Adrenal gland (tissue), 12 donors: ENCODE data around the gene DYNC1I2. TPM values are rescaled to one million over a fixed set of nuclear protein-coding genes. Genes with fewer than 3 reads are reported as not detected.

Experiments used
- DNase-seq, 7 donors: peaks; one replicate each; pipeline ENCODE4 v3.0.0-alpha.2; 2019 to 2020
- H3K27ac ChIP-seq, 5 donors: fragments of 200-600 bp; sonication (generic) in 4 of 5; 1 replicate in 3 of 5; 2 replicates in 2 of 5; pipeline versions ENCODE4 v1.5.1 to v1.8.0; 2016 to 2020; ENCODE audit warnings: mild to moderate bottlenecking in 1 of 5
- H3K27me3 ChIP-seq: fragments of 200-600 bp; 2 replicates; pipeline ENCODE4 v1.8.0; 2021
- H3K36me3 ChIP-seq, 2 donors: fragments of 200-600 bp; replicated peaks in 1 of 2; 1 replicate in 1 of 2; 2 replicates in 1 of 2; pipeline versions ENCODE4 v1.5.1 to v1.8.0; 2018 to 2022
- H3K4me1 ChIP-seq, 2 donors: fragments of 200-600 bp; replicated peaks in 1 of 2; 1 replicate in 1 of 2; 2 replicates in 1 of 2; pipeline versions ENCODE4 v1.5.1 to v1.8.0; 2018 to 2021
- H3K4me3 ChIP-seq, 4 donors: fragments of 200-600 bp; sonication (generic) in 3 of 4; one replicate each; pipeline ENCODE4 v1.5.1; 2016 to 2018
- H3K9me3 ChIP-seq, 3 donors: fragments of 200-600 bp; sonication (generic) in 1 of 3; replicated peaks in 1 of 3; 1 replicate in 2 of 3; 2 replicates in 1 of 3; pipeline versions ENCODE4 v1.5.1 to v1.8.0; 2016 to 2021
- POLR2A ChIP-seq, 2 donors: fragments of 450-650 bp; IDR thresholded peaks; one replicate each; pipeline ENCODE4 v1.6.1; 2017; ENCODE audit warnings: antibody characterized with exemption in 2 of 2, mild to moderate bottlenecking in 2 of 2, moderate library complexity in 1 of 2
- WGBS, 4 donors: extraction: QIAGEN DNeasy Blood & Tissue Kit in 2 of 4; methylation state at CpG; one replicate each; pipeline versions ENCODE4 v1.1.5 to v1.1.7; 2013 to 2017; 5-methylcytosine and 5-hydroxymethylcytosine counted together
- intact Hi-C, 2 donors: fragments of 100-400 bp; cut with DNase I; formaldehyde crosslinking; loops; one replicate each; pipeline versions ENCODE4 v1.14.1 to v1.15.0; 2022 to 2023
- polyA plus RNA-seq, 3 donors: library from polyadenylated mRNA; stranded (reverse); fragments of 200-250 nt in 2 of 3; fragments of 350-450 nt in 1 of 3; fragmentation: Illumina TruSeq in 1 of 3; extraction: RNeasy Lipid Tissue Mini Kit (QIAGEN cat#74804) in 1 of 3; gene quantifications; one replicate each; pipeline ENCODE4 v1.2.3, GENCODE V29; 2013 to 2014
- total RNA-seq, 9 donors: library from RNA; depleted of rRNA in 4 of 9; stranded (reverse); fragments of >200 nt in 4 of 9; fragments of 120-200 nt in 1 of 9; fragmentation: NEBNext Ultra II Directional in 1 of 9; extraction: Animal tissue kit (Norgen Biotek cat#: 25700) in 1 of 9; gene quantifications; one replicate each; pipeline versions ENCODE4 v1.1.0 to v1.2.4, GENCODE V29; 2013 to 2023
- TF ChIP-seq, protein P1 (sequence below), 6 experiments: fragments of 450-650 bp in 4 of 6; fragments of 200-600 bp in 2 of 6; sonication (generic) in 1 of 6; IDR thresholded peaks; 1 replicate in 5 of 6; 2 replicates in 1 of 6; pipeline versions ENCODE4 v1.5.1 to v1.8.0; 2016 to 2021; ENCODE audit warnings: antibody characterized with exemption in 6 of 6, mild to moderate bottlenecking in 2 of 6, moderate library complexity in 1 of 6
- donor health status: healthy with polysubstance abuse.
- donor health status: Bipolar disorder and iron deficiency.
- donor health status: DM: yes; HTN: yes; CAD: no.
- donor health status: DM: no; HTN: no; CAD: no.
- donor health status: DM: no; HTN: no; CAD: no.
- donor health status: DM: yes; HTN: yes; CAD: no.

DYNC1I2 gene
- total and polyA plus RNA-seq, 12 donors: 55.5 to 146 (median 87.3) TPM

DNA sequence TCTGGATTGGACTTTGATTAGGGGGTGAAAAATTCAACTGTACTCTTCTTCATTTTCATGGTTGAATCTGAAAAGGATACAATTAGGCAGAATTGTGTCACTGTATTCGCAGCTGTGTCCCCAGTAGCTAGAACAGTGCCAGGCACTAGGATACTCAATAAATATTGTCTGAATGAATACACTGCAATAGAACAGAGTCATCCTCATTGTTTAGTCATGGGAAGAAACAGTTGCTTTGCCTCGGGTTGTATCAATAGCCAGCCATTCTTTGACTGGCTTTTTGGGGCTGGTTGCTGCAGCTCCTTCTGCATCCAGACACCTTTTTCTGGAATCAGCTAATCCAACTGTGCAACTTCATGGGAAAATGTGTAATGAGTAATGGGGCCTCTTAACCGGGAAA, 18.1 kb upstream of the DYNC1I2 start:
- Histone ChIP-seq H3K9me3 (no peaks in the 10 kb centered on the region), H3K4me1 (no peaks in the 10 kb centered on the region), H3K27me3 (peaks cover 4% of the 10 kb centered on the region), H3K36me3 (no peaks in the 10 kb centered on the region), H3K27ac (no peak overlapping the region), H3K4me3 (no peak overlapping the region)
- 52 to 59% (median 53%) methylated on average over 3 of the region's 3 CpGs for WGBS, 4 donors
- TF ChIP-seq, protein P1, sequence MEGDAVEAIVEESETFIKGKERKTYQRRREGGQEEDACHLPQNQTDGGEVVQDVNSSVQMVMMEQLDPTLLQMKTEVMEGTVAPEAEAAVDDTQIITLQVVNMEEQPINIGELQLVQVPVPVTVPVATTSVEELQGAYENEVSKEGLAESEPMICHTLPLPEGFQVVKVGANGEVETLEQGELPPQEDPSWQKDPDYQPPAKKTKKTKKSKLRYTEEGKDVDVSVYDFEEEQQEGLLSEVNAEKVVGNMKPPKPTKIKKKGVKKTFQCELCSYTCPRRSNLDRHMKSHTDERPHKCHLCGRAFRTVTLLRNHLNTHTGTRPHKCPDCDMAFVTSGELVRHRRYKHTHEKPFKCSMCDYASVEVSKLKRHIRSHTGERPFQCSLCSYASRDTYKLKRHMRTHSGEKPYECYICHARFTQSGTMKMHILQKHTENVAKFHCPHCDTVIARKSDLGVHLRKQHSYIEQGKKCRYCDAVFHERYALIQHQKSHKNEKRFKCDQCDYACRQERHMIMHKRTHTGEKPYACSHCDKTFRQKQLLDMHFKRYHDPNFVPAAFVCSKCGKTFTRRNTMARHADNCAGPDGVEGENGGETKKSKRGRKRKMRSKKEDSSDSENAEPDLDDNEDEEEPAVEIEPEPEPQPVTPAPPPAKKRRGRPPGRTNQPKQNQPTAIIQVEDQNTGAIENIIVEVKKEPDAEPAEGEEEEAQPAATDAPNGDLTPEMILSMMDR (IDR thresholded peaks at IDR 0.05): no peak
- no peak for TF ChIP-seq POLR2A (IDR thresholded peaks at IDR 0.05)
- no peak for DNase-seq
- intact Hi-C loops: no loop called here

DNA sequence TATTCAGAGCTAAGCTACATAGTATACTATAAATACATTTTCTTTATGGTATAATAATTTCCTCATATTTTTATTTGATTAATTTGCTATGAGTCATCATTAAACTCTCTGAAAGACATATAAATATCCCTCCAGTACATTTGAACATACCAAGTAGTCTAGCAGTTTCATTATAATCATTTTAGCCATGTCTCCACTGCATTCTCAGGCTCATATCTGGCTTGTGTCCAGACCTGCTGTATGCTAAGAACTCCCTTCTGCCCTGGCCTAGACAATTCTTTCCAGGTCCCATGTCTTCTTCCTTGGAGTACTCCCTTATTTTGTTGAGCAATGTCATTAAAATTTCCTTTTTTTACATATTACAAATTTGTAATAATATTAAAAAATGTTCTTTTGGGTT, 16.6 kb upstream of the DYNC1I2 start:
- H3K4me1 ChIP-seq: no peaks in the 10 kb centered on the region
- no peak overlapping the region for H3K27ac ChIP-seq
- no peaks in the 10 kb centered on the region for H3K36me3 ChIP-seq
- TF ChIP-seq POLR2A (IDR thresholded peaks at IDR 0.05): no peak
- TF ChIP-seq, protein P1 (IDR thresholded peaks at IDR 0.05): no peak
- intact Hi-C loops: no loop called here
- no peaks in the 10 kb centered on the region for H3K9me3 ChIP-seq
- DNase-seq: no peak
- no peak overlapping the region for H3K4me3 ChIP-seq
- peaks cover 4% of the 10 kb centered on the region for H3K27me3 ChIP-seq

DNA sequence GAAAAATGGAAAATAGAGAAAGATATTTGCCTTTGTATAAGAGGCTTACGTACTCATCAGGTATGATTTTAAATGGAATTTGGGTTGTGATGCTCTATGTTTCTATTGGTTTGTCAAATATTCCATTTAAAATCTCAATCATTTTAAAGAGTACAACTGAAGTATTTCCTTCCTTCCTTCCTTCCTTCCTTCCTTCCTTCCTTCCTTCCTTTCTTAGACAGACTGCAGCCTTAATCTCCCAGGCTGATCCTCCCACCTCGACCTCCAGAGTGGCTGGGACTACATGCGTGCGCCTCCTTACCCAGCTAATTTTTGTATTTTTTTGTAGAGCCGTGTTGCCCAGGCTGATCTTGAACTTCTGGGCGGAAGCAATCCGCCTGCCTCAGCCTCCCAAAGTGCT, 15.4 kb upstream of the DYNC1I2 start:
- no peak overlapping the region for H3K27ac ChIP-seq
- H3K27me3 ChIP-seq: peaks cover 4% of the 10 kb centered on the region
- intact Hi-C loops: no loop called here
- 80 to 85% (median 82%) methylated on average over 7 of the region's 7 CpGs for WGBS, 4 donors
- no peak for TF ChIP-seq POLR2A (IDR thresholded peaks at IDR 0.05)
- TF ChIP-seq, protein P1 (IDR thresholded peaks at IDR 0.05): no peak
- H3K4me1 ChIP-seq: no peaks in the 10 kb centered on the region
- no peaks in the 10 kb centered on the region for H3K36me3 ChIP-seq
- DNase-seq: no peak
- no peak overlapping the region for H3K4me3 ChIP-seq
- no peaks in the 10 kb centered on the region for H3K9me3 ChIP-seq

DNA sequence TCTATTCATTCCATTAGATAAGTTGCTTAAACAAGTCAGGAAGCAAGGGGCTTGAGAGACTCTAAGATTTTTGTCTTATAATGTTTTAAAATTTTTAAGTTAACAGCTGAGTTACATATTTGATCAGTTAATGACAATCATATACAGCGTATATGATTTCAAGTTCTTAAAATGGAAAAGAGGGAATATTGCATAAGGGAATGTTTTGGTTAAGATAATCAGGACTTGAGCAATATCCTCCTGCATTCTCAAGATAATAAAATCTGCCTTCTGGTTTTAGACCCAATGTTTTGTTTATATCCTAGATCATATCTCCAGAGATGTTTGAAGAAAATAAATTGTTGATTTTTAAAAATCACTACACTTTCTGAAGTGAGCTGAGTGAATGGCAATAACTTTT, 13.4 kb upstream of the DYNC1I2 start:
- no peaks in the 10 kb centered on the region for H3K36me3 ChIP-seq
- H3K27me3 ChIP-seq: peaks cover 4% of the 10 kb centered on the region
- no peaks in the 10 kb centered on the region for H3K9me3 ChIP-seq
- H3K4me3 ChIP-seq: no peak overlapping the region
- intact Hi-C loops: no loop called here
- no peak for TF ChIP-seq POLR2A (IDR thresholded peaks at IDR 0.05)
- TF ChIP-seq, protein P1 (IDR thresholded peaks at IDR 0.05): no peak
- H3K27ac ChIP-seq: no peak overlapping the region
- H3K4me1 ChIP-seq: no peaks in the 10 kb centered on the region
- WGBS, 4 donors: 53 to 71% (median 58%) methylated on average over 1 of the region's 1 CpG
- no peak for DNase-seq
